Ovary (tissue), 9 donors: Measurements from ENCODE around the gene NF1. TPM values are rescaled to one million over a fixed set of nuclear protein-coding genes. Genes with fewer than 3 reads are reported as not detected.

ENCODE experiments used
- DNase-seq, 5 donors: peaks; one replicate each; pipeline ENCODE4 v3.0.0-alpha.2; 2019 to 2020
- H3K27ac ChIP-seq, 2 donors: fragments of 200-600 bp; one replicate each; pipeline versions ENCODE4 v1.5.1 to v1.8.0; 2019 to 2022
- H3K27me3 ChIP-seq: fragments of 200-600 bp; one replicate; pipeline ENCODE4 v1.8.0; 2022
- H3K36me3 ChIP-seq: fragments of 200-600 bp; sonication (generic); one replicate; pipeline ENCODE4 v1.5.1; 2019
- H3K4me1 ChIP-seq: one replicate; pipeline ENCODE4 v1.8.1; 2013; ENCODE audit warnings: mild to moderate bottlenecking, moderate library complexity; ENCODE audit not compliant: insufficient read depth
- H3K4me3 ChIP-seq: fragments of 200-600 bp; sonication (generic); one replicate; pipeline ENCODE4 v1.5.1; 2017
- H3K9me3 ChIP-seq, 2 donors: fragments of 200-600 bp in 1 of 2; sonication (generic) in 1 of 2; one replicate each; pipeline versions ENCODE4 v1.5.1 to v1.8.1; 2013 to 2019; ENCODE audit warnings: mild to moderate bottlenecking in 1 of 2, moderate library complexity in 1 of 2
- EP300 ChIP-seq: sonication (generic); formaldehyde crosslinking; IDR thresholded peaks from one replicate; pipeline ENCODE4 v1.6.1; 2017; ENCODE audit warnings: antibody characterized with exemption
- POLR2A ChIP-seq: fragments of 450-650 bp; IDR thresholded peaks from one replicate; pipeline ENCODE4 v1.6.1; 2017; ENCODE audit warnings: antibody characterized with exemption, mild to moderate bottlenecking, moderate library complexity
- WGBS, 3 donors: extraction: QIAGEN DNeasy Blood & Tissue Kit in 1 of 3; methylation state at CpG; one replicate each; pipeline versions ENCODE4 v1.1.5 to v1.1.7; 2013 to 2017; 5-methylcytosine and 5-hydroxymethylcytosine counted together
- intact Hi-C, 4 donors: fragments of 100-400 bp; cut with DNase I; formaldehyde crosslinking; loops; one replicate each; pipeline versions ENCODE4 v1.11.0 to v1.15.1; 2022 to 2023
- polyA plus RNA-seq, 2 donors: library from polyadenylated mRNA; stranded (reverse); fragments of 200-250 nt in 1 of 2; fragments of 350-450 nt in 1 of 2; fragmentation: Illumina TruSeq in 1 of 2; extraction: RNeasy Lipid Tissue Mini Kit (QIAGEN cat#74804) in 1 of 2; gene quantifications; one replicate each; pipeline ENCODE4 v1.2.3, GENCODE V29; 2013 to 2014
- total RNA-seq, 7 donors: library from RNA; depleted of rRNA in 2 of 7; stranded (reverse); fragments of >200 nt in 2 of 7; fragmentation: NEBNext Ultra II Directional in 3 of 7; extraction: Animal tissue kit (Norgen Biotek cat#: 25700) in 3 of 7; gene quantifications; one replicate each; pipeline versions ENCODE4 v1.1.0 to v1.2.4, GENCODE V29; 2016 to 2023
- TF ChIP-seq, protein P1 (sequence below), 3 donors: fragments of 450-650 bp in 2 of 3; fragments of 200-600 bp in 1 of 3; IDR thresholded peaks; one replicate each; pipeline versions ENCODE4 v1.5.1 to v1.8.0; 2016 to 2022; ENCODE audit warnings: antibody characterized with exemption in 3 of 3, mild to moderate bottlenecking in 1 of 3
- donor health status: DM: no; HTN: no; CAD: no; lungs with moderate emphysema.
- donor health status: DM: no; HTN: no; CAD: no.
- donor health status: Bipolar disorder and iron deficiency.
- donor health status: DM: yes; HTN: yes; CAD: no.
- donor health status: DM: no; HTN: no; CAD: no.
- donor health status: DM: yes; HTN: yes; CAD: no.

Gene NF1
- total and polyA plus RNA-seq, 9 donors, result 11.1 to 62.0 (median 57.0) TPM

DNA sequence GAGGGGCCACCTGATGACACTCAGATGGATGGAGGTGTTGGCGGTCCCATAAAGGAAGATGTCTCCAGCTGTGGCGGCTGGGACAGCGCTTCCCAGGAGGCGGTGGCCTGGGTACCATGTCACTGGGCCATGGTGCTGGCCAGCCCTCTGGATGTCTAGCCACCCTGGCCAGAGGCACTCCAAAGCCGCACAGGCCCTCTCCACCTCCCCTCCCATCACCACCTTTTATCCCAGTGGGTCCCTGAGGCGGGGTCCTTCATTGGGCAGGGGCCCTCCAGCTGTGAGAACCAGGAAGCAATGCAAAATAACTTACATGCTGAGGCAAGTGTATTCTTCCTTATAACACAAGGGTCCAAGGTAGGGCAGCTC, 319.8 kb downstream of the NF1 start:
- TF ChIP-seq EP300 (no peak), POLR2A (no peak)
- TF ChIP-seq, protein P1, sequence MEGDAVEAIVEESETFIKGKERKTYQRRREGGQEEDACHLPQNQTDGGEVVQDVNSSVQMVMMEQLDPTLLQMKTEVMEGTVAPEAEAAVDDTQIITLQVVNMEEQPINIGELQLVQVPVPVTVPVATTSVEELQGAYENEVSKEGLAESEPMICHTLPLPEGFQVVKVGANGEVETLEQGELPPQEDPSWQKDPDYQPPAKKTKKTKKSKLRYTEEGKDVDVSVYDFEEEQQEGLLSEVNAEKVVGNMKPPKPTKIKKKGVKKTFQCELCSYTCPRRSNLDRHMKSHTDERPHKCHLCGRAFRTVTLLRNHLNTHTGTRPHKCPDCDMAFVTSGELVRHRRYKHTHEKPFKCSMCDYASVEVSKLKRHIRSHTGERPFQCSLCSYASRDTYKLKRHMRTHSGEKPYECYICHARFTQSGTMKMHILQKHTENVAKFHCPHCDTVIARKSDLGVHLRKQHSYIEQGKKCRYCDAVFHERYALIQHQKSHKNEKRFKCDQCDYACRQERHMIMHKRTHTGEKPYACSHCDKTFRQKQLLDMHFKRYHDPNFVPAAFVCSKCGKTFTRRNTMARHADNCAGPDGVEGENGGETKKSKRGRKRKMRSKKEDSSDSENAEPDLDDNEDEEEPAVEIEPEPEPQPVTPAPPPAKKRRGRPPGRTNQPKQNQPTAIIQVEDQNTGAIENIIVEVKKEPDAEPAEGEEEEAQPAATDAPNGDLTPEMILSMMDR (IDR thresholded peaks at IDR 0.05), result no peak
- H3K27me3 ChIP-seq, result no peaks in the 10 kb centered on the region
- intact Hi-C loops, result no loop called here
- no peak for DNase-seq
- no peaks in the 10 kb centered on the region for H3K36me3 ChIP-seq
- H3K4me3 ChIP-seq, result no peak overlapping the region
- no peak overlapping the region for H3K27ac ChIP-seq
- 86 to 90% (median 89%) methylated on average over 6 of the region's 6 CpGs for WGBS, 3 donors
- H3K4me1 ChIP-seq, result no peaks in the 10 kb centered on the region
- H3K9me3 ChIP-seq, result no peaks in the 10 kb centered on the region

DNA sequence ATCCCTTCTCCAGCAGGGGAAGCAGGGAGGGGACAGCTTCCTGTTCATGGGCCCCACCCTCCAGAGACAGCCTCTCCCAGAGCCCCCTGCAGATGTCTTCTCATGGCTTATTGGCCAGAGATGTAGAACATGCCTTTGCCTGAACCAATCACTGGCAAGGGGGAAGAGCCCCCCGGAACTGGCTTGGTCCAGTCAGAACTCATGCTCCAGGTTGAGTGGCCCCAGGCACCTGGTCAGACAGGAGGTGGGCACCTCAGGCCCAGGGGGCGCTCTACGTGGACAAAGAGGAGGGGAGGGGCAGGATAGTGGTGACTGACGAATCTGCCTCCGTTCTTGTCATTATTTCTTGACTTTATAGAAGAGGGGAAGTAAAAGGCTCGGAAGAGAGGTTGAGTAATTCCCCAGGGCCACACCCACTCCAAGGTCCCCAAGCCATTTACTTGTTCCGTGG, 320.3 kb downstream of the NF1 start:
- H3K4me1 ChIP-seq, result no peaks in the 10 kb centered on the region
- H3K4me3 ChIP-seq, result no peak overlapping the region
- no peaks in the 10 kb centered on the region for H3K9me3 ChIP-seq
- no peak for DNase-seq
- no peaks in the 10 kb centered on the region for H3K27me3 ChIP-seq
- WGBS, 3 donors, result 69 to 74% (median 70%) methylated on average over 7 of the region's 7 CpGs
- intact Hi-C loops, result no loop called here
- no peaks in the 10 kb centered on the region for H3K36me3 ChIP-seq
- no peak for TF ChIP-seq POLR2A
- TF ChIP-seq EP300, result no peak
- TF ChIP-seq, protein P1 (IDR thresholded peaks at IDR 0.05), result no peak
- no peak overlapping the region for H3K27ac ChIP-seq

DNA sequence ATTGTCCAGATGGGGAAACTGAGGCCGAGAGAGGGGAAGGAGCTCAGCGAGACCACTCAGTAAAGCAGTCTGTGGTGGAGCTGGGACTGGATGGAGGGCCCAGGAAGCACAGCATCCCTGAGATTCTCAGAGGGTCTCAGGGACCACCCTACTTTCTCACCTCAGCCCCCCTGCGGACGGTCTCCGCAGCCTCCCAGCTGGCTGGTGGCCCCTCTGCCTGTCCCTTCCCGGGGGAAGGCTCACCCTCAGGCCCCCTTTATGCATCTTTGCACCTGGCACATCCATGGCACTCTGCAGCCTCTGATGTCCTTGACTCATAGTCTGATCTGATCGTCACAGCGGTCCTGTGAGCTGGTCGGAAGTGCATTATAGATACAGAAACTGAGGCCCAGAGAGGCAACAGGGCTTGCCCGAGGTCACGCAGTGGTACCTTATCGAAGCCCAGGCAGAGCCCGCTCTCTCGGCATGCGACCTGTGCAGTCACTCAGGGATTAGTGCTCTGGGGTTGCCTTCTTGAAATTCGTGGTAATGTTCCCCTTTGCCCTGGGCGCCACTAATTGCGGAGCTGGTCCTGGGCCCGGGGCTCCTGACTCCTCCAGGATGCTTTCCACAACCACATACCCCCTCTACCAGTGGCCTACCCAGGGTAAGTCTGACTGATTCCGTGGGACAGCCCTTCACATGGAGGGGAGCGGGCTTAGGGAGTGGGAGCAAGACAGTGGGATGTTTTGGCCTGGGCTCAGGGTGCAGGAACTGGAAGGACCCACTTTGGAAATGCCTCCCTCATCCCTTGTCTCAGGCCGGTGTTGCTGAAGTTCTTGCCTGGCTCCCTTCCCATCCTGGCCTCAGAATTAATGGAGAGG, 321.1 kb downstream of the NF1 start:
- no peak for DNase-seq
- intact Hi-C loops, result no loop called here
- Histone ChIP-seq H3K36me3 (no peaks in the 10 kb centered on the region), H3K27ac (no peak overlapping the region), H3K4me1 (no peaks in the 10 kb centered on the region), H3K27me3 (no peaks in the 10 kb centered on the region), H3K9me3 (no peaks in the 10 kb centered on the region), H3K4me3 (no peak overlapping the region)
- TF ChIP-seq EP300 (no peak), POLR2A (no peak)
- TF ChIP-seq, protein P1 (IDR thresholded peaks at IDR 0.05), result no peak
- WGBS, 3 donors, result 82 to 85% (median 84%) methylated on average over 22 of the region's 22 CpGs

DNA sequence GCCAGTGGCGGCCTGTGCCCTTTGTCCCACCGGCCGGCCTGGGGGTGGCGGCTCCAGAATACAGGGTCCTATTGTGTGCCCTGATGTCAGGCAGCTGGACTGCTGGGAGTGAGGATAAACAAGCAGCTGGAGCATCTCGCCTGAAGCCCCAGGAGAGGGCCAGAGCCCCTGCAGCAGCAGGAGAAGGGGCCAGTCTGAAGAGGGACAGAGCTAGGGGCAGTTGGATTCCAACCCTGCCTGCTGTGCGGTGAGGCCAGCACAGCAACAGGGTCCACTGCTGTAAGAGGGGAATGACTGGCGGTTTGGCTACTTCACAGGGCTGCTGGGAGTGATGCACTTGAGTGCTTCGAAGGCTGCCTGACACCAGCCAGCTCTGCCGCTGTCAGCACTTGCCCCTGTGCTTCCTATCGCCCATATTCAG, 321.7 kb downstream of the NF1 start:
- intact Hi-C loops, result no loop called here
- DNase-seq, result no peak
- Histone ChIP-seq H3K36me3 (no peaks in the 10 kb centered on the region), H3K4me1 (no peaks in the 10 kb centered on the region), H3K9me3 (no peaks in the 10 kb centered on the region), H3K4me3 (no peak overlapping the region), H3K27ac (no peak overlapping the region), H3K27me3 (no peaks in the 10 kb centered on the region)
- 42 to 65% (median 57%) methylated on average over 10 of the region's 10 CpGs for WGBS, 3 donors
- TF ChIP-seq EP300, result no peak
- TF ChIP-seq, protein P1 (IDR thresholded peaks at IDR 0.05), result no peak
- TF ChIP-seq POLR2A, result no peak
